Activated CD4-positive, CD25-positive, alpha-beta regulatory T cell treated with anti-CD3 and anti-CD28 coated beads, Interleukin-2, amount 50 U/mL, for 24 hours (primary cell): ENCODE results near the gene PYROXD2.

ENCODE experiments used
- ATAC-seq, 2 donors: fragments of 150-1000 bp; cut with Tn5 transposase; one replicate each; pipeline ENCODE4 v1.10.0; 2021; ENCODE audit warnings: mild to moderate bottlenecking in 1 of 2, moderate library complexity in 1 of 2

PYROXD2 gene

DNA sequence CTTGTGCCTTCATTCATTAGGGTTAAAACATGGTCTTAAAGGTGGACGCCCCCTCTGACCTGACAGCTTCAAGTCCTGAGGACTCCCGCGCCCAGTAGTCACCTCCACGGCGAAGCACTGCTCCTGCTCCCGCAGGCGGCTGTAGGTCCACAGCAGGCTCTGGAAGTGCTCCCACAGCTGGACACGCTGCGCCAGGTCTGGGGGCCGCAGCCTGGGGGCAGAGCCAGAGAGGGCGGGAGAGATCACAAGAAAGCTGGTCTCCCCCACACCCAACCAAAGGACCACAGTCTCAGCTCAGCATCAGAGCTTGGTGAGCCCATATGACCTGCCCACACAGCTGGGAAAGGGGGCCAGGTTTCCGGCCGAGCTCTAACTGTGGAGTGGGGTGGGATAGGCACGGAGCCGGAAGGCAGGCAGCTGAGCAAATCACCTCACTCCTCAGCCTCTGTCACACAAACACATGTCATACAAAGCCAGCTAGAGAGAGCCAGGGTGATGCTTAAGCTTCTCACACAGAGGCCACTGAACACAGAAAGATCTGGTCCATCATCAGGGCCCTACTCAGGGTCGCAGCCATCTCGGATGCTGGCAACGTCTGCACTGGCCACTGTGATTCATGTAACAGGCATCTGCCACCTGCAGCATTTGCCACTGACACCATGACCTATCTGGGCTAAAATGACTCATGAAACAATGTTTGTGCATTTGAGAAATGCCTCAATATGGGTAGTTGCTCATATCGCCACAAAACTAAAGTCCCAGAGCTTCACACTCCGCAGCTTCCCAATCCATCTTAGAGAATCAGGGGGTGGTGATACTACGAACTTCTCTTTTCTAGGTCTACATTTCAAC, 19.1 kb upstream of the PYROXD2 start:
- ATAC-seq, result no peak

DNA sequence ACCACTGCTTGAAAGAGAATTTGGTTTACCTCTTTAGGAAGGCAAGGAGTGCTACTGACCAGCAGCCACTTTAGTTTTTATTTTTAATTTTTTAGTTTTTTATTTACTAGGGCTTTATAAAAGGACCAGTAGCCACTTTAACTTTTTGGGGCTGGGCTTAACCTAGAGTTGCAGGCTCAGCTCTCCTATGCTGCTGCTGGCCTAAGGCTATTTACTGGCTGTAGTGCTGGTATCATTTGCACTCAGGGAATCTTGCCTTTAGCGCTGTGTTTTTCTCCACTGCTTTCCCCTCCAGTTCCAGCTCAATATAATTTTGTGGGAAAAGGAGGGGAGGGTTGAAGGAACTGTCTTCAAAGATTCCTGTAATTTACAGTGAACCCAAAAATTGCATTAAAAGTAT, 18.4 kb upstream of the PYROXD2 start:
- ATAC-seq, result no peak

DNA sequence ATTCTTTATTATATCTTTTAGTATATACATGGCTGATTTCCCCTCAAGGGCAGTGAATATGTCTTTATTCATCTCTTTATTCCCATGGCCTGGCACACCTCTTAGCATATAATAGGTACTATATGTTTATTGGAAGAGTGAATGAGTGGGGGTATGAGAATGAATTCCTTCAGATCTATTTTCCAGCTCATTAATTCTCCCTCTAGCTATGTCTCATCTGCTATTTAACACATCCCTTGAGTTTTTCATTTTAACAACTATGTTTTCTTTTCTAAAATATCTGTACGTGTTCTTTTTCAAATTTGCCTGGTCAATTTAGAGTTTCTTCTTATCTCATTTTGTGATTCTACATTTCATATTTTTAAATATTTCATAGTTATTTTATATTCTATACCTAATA, 17.3 kb upstream of the PYROXD2 start:
- ATAC-seq, result no peak

DNA sequence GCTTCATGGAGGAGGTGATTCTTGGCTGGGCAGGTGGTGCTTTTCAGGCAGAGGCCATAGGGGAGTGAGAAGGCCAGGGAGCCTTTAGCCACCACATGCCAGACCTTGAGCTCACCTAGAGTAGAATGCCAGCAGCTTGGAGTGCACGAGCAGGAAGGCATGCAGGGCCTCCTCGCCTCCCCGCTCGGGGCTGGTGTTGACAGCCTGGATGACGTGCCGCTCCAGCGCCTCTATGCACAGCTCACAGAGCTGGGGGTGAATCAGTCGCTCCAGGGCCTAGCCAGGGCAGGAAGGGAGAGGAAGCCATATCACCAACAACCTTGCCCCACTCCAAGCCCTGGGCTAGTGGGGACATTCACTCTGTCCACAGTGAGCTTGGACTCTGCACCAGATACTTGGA, 16.0 kb upstream of the PYROXD2 start:
- no peak for ATAC-seq

DNA sequence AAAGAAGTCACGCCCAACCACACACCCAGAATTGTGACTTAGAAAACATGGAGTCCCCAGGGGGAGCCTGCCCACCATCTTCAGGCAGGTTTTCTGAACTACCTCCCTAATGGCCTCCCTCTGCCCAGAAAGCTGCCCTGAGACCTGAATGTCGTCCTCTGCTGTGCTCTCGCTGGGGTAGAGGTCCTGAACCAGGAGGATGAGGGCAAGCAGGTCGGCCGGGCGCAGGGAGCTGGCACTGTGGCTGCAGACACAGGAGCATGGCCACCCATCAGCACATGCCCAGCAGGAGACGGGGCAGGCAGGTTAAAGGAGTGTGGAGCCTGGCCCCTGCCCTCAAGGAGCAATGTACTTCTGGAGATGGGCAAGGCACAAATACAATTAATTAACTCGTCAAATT, 15.4 kb upstream of the PYROXD2 start:
- ATAC-seq, result no peak

DNA sequence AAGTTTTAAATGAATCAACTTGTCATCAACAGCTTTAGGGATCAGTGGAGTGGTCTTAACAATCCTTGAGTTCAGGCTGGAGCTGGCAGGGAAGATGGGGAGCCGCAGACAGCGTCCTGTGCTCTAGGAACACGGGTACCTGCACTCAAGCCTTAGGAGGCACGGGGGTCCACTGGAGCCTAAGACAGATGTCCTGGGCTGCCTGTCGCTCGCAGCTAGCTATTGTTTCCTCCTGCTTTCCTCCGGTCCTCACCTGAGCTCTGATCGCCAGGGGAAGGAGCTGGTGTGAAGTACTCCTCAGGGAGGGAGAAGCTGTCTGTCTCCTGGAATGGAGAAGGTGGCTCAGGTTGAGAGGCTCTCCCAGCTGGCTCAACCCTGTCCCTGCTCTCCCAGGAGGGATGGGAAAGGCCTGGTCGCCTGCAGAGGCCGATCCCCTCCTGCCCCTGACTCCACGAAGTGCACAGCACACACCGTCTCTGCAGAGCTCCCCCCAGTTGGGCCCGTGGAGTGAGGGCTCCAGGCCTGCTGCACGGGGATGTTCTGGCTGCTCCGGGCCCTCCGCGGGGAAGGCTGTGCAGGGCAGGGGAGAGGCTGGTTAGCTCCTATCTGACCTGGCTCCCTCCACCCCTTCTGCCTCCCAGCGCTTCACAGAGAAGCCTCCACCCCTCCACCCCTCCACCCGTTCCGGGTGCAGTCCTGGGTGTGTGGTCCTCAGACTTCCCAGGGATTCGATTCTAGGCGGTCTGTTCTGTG, 14.5 kb upstream of the PYROXD2 start:
- no peak for ATAC-seq

DNA sequence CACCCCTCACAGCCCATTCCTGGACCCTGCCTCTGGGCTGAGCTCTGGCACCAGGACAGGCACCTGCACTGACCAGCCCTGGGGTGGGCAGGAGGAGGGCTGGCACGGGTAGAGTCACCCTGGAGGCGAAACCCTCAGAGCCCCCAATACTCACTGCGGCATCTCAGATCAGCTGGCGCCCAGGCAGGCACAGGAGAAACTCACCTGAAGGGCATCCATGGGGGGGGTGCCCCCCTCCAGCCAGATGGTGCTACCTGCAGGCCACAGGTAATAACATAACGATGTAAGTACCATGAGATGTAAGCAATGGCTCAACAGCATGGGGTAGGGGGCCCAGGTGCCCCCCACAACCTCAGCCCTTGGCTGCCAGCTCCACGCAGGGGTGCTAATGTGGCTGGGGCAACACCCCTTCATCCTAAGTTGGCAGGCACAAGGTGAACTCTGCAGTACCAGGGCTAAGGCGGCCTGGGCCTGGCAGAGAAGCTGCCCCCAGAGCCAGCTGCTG, 12.1 kb upstream of the PYROXD2 start:
- no peak for ATAC-seq

DNA sequence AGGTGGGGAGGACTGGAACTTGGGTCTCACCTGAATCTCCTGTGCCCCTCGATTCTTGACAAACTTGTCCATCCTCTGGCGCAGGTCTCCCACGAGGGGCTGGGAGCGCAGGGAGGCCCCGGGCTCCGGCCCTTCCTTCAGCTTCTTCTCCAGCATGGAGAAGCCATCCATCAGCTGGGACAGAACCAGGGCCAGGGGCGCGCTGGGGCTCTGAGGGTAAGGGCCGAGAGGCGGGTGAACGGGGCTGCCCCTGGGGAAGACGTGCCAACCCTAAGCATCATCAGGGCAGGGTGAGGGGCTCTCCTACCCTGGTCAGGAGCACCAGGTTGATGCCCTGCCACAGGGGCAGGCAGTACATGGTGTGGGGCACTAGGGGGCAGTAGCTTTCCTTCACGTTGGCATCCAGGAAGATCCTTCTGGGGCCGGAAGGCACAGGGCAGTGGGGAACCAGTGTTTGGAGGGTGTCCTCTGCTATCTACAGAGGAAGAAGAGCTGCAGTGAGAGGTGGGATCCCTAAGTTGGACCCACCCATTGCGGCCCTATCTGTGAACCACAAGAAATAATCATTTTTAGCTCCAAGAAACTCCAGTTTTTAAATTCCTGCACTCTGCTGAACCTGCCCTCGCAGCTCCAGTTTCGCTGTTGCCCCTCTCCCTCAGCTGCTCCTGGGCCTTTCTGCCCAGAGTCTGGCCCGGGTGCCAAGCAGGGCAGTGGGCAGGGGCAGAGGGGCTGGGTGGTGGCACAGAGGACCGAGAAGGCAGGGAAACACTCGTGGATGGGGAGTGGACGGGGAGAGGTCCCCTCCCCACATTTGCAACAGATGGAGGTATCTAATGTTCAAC, 10.8 kb upstream of the PYROXD2 start:
- ATAC-seq, result no peak

DNA sequence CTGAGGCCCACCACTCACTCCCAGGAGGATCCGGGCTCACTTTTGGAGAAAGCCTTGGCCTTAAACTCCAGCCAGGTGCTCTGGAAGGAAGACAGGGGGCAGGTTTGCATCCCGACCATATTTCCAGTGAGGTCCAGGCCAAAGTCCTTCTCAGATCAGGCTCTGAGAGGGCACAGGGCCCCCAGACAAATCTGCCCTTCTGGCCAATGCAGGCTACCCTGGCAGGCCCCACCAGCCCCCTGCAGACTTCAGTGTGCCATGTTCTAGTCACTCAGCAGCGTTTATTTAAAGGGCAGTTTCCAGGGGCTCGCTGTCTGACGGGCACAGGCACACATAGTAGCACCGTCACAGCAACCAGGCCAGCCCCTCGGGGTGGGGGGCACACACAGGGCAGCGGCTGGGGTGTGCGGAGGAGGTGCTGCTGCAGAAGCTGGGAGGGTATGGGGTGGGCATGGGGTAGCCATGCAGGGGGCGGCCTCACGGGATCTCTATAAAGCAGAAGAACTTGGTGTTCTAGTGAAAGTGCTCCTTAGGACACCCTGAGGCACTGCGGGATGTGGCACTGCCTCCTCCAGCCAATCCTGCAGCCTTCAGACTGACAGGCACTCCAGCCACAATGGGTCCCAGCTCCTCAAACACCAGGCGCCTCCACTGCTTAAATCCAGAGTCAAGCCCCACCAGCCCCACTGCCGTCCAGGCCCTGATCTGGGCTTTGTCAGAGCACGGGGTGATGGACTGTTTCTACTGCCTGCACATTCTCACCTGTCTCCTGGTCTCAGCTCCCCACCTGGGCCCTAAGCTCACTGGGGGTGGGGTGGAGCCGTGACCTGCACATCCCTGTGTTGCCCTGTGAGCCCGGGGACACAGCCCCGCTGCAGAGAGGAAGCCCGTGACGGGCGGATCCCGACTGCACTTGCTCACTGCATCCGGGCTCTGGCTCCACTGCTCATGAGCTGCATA, 9.6 kb upstream of the PYROXD2 start:
- ATAC-seq, result no peak

DNA sequence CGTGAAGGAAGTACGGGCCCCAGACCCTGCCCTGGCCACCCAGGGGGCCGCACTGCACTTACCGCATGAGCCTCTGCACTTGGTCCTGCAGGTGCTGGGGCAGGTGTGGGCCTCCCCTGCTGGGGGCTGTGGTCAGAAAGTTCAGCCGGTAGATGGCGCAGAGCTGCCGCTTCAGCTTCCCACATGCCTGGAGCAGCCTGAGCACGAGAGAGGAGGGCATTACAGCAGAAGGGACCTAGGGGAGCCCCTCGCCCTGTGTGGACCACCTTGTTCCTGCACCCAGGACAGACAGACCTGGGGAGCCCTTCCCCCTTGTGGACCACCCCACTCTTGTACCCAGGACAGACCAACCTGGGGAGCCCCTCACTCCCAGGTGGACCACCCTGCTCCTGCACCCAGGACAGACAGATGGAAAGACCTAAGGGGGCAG, 8.7 kb upstream of the PYROXD2 start:
- ATAC-seq, result no peak

DNA sequence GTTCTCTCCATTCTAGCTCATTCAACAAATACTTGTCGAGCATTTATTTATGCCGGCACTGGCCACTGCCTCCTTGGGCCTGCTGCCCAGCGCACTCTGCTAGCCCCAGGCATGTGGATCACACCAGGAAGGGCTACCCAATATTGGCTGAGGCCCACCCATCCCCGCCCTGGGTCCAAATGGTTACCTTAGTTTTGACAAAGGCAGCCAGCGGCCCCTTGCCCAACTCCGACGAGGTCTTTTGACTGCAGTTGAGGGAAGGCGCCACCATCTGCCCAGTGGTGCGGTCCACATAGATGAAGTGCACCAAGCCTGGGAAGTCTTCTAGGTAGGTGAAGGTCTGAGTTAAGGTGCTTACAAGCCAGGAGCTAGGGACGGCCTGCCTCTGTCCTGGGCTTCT, 7.2 kb upstream of the PYROXD2 start:
- ATAC-seq, result no peak

DNA sequence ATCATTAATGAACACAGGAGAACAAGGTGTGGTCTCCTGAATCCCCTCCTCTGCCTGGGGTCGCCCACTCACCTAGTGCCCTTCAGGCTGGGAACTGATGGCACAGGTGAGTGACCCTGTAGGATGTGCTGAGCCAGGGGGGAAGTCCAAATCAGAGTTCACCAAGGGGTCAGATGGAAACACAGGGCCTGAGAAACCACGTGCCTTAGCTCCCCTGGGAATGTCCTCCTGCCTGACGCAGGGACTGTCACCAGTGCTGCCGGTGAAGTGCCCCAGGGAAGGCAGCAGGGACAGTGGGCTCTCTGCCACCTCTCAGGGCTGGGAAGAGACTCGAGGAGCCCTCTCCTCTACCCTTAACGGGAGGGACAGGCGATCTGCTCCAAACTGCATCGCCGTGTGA, 5.8 kb upstream of the PYROXD2 start:
- ATAC-seq, result no peak

DNA sequence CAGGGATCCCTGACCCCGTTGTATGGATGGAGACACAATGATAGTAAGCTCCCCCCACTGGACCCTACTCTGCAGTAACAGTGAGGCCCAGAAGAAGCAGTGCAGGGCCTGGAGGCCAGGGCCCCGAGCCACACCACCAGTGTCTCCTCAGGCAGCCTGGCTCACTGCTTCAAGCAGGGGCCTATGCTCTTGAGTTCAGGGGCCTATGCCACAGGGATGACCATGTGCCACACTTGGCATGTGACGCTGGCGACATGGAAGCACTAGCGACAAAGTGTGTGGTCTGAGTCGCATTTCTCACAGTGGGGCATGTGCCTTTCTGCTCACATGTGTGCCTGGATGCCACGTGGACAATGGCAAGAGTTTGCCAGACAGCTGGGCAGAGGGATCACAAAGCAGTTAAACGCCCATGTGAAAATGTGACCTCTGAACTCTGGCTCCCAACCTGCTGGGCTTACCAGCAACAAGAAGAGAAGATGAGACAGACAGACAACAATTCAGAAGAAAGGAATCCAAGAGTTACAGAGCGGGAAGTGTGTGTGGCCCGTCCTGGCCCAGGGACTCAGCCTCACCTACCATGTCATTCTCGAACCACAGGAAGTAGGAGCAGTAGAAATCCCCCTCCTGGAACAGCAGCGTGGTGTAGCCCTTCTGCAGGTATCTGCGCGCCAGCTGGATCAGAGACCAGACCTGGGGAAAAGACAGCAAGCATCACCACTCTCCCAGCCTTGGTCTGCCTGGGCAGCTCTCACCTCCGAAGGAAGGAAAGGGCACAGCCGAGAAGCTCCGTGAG, 4.7 kb upstream of the PYROXD2 start:
- no peak for ATAC-seq

DNA sequence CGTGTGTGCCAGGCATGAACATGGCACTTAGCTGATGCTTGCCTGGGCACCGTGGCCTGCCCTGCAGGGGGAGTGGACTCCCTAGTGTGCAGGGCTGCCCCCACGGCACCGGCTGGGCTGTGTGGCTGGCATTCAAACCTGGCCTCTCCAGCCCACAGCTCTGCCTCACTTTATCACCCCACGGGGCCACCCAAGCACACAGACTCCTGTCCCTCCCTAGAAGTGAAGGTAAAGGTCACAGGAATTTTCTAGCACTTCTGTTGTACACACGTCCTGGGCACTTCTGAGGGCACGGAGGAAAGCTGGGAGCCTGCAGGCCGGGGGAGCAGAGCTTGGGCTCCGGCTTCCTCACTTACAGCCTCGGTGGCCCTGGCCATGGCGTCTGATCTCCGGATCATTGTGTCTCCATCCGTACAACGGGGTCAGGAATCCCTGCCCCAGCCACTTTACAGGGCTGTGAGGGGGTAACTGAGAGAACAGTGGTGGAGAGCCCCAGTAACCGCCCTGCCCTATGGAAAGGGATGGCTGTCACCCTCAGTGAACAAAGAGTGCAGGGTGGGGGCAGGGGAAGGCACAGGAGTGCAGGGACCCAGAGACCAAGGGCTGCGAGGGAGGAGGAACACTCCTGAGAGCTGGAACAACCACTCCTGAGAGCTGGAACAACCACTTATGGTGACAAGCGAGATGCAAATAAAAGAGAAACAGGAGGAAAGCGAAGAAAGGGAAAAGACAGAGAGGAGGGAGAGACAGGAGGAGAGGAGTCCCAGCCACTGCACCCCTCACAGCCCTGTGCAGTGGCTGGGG, 3.9 kb upstream of the PYROXD2 start:
- no peak for ATAC-seq

DNA sequence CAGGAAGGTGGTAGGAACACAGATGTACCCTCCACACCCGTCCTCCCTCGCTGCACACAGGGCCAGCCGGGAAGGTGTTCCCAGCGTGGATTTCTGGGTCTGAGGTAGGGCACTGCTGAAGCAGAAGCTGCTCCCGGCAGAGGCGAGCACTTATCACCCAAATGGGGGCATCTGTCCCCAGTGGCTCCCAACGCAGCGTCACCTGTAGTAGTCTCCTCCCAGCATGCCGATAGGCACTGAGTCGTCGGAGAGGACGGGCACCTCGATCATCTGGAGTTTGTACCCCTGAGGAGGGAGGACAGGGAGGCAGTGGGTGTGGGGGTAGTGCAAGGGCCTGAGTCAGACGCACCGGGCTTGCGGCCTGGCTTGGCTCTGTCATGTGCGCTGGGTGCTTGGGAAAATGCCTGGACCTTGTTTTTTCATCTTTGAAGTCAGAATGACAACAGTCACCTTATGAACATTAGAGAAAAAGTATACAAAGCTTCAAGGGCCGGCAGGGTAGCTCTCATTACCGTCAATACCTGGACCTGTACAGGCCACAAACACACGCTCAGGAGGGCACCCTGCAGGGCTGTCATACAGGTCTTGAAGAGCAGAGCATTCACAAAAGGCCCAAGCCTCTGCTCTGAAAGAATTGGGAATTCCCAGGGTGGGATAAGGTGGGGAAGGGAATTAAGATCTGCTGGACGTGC, 3.1 kb upstream of the PYROXD2 start:
- ATAC-seq, result no peak

DNA sequence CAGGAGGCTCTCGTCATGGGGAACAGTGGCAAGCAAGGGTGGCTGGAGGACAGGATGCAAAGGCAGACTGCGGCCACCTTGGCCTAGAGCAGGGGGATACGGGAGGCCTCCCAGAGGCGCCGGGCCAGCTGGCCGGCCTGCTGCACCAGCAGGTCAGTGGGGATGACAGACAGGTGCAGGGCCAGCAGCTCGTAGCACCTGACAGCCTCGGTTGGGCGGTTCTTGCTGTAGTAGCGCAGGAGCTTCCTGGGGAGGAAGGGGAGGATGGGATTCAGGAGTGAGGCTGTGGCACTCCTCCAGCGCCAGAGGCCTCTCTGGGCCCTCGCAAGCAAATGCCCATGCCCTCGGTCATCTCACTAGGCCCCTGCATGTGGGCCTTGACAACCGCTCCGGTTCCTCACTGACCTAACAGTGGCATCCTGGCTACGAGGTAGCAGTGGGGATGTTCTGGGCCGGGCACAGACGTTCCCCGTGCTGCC, 2.5 kb upstream of the PYROXD2 start:
- no peak for ATAC-seq

DNA sequence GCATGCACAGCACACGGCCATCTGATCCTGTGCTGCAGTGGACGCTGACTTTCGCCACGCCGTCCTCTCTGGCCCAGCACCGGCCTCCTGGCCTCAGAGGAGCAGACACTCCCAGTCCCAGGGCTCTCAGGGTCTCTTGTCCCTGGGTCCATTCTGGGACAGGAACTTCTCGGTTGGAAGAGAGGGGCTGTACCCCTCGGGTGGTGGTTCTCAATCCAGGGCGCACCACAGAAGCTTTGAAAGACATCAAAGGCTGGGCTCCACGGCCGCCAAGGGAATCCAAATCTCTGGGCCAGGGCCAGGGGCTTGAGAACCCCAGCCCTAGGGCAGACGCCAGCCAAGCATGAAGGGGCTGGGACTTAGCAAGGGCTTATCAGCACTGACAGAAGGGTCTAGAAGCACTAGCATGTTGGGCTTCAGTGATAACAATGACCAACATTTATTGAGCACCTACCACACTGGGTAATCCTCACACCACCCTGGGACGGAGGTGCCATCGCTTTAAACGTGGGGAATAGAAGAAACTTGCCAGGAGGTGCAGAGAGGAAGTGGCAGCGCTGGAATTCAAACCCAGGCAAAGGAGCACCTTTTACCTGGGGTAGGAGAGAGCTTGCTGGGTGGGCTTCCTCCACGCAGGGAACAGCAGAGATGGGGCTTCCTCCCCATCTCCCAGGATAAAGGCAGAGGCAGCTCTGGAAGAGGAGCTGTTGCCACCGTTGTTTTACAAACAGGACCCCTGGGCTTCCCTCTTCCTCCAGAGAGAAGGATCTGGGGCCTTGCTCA, 1.8 kb upstream of the PYROXD2 start:
- ATAC-seq, result no peak

DNA sequence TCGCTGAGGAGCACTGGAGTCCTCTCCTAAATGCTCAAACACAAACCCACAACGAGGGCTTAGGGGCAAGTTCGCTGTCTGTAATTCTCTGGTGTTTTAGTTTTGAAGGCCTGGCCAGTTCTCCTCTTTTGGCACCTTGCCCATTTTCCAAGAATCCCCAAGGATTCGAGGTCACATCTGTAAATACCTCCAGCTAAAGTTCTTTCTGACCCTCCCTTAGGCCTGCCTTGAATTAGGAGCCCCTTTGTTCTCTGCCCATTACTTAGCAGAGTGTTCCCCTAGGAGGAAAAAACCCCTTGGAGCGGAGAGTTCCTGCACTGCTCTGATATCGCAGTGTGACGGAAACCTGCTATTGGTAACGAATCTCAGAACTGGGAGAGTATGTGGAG, 743 bp upstream of the PYROXD2 start:
- no peak for ATAC-seq

DNA sequence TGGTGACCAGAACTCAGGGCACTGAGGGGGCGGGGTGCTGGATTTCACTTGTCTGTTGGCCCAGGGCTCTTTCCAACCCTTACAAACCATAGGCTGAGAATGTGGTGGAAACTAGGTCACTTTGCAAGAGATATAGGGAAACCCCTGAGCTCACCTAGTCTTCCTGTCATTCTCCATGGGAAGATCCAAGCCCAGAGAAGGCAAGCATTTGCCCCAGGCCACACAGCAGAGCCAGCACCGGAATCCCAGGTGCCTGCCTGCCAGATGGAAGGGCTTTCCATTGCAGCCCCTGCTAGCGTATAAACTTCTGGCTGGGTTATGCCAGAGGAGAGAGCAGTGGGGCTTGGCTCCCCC, 427 bp downstream of the PYROXD2 start:
- ATAC-seq, result no peak
